ENCODE data around the gene BCKDHA.
A peak's percentile ranks its signal among the peaks of the same experiment; 100 is the strongest.
"Not testable (repeated sequence)": the region's sequence is repeated elsewhere in the genome, so short reads cannot be mapped to it uniquely, and the experiment has no call there.

Gene BCKDHA

GRCh38 chr19:41366089-41366488 is 31.5 kb upstream of the BCKDHA start:
- no peak for DNase-seq (ENCODE audit: low read depth in 2 of 2)

- no peak for DNase-seq (ENCODE audit: low read depth in 2 of 2)
Measured at GRCh38 chr19:41367848-41368301, 29.7 kb upstream of the BCKDHA start.

GRCh38 chr19:41369769-41370168 is 27.8 kb upstream of the BCKDHA start:
- no peak for DNase-seq (ENCODE audit: low read depth in 2 of 2)

GRCh38 chr19:41371119-41371518 is 26.5 kb upstream of the BCKDHA start:
- DNase-seq (ENCODE audit: low read depth in 2 of 2), result not testable (repeated sequence)

- no peak for DNase-seq (ENCODE audit: low read depth in 2 of 2)
Measured at GRCh38 chr19:41371541-41371940, 26.1 kb upstream of the BCKDHA start.

- DNase-seq (ENCODE audit: low read depth in 2 of 2), result no peak
Measured at GRCh38 chr19:41372501-41372900, 25.1 kb upstream of the BCKDHA start.

GRCh38 chr19:41373993-41374392 is 23.6 kb upstream of the BCKDHA start:
- DNase-seq (ENCODE audit: low read depth in 2 of 2), result no peak

- DNase-seq (ENCODE audit: low read depth in 2 of 2), result no peak
Measured at GRCh38 chr19:41376241-41376997, 21.2 kb upstream of the BCKDHA start, which contains the start of gene TMEM91. TMEM91 (plus strand) TSS chr19:41376533; CDS start chr19:41378310, 1,777 bp downstream.

- peak; percentile 39 to 52 for DNase-seq (ENCODE audit: low read depth in 2 of 2)
Measured at GRCh38 chr19:41376998-41377365, 20.6 kb upstream of the BCKDHA start.

- no peak for DNase-seq (ENCODE audit: low read depth in 2 of 2)
Measured at GRCh38 chr19:41377977-41378709, 19.5 kb upstream of the BCKDHA start.

GRCh38 chr19:41381536-41381935 is 16.1 kb upstream of the BCKDHA start:
- not testable (repeated sequence) for DNase-seq (ENCODE audit: low read depth in 2 of 2)

GRCh38 chr19:41384351-41384750 is 13.3 kb upstream of the BCKDHA start:
- DNase-seq (ENCODE audit: low read depth in 2 of 2), result no peak

- no peak for DNase-seq (ENCODE audit: low read depth in 2 of 2)
Measured at GRCh38 chr19:41386442-41386841, 11.2 kb upstream of the BCKDHA start.

GRCh38 chr19:41391618-41392017 is 6.0 kb upstream of the BCKDHA start:
- DNase-seq (ENCODE audit: low read depth in 2 of 2), result no peak

GRCh38 chr19:41392775-41393174 is 4.8 kb upstream of the BCKDHA start:
- no peak for DNase-seq (ENCODE audit: low read depth in 2 of 2)

GRCh38 chr19:41395355-41395754 is 2.3 kb upstream of the BCKDHA start:
- DNase-seq (ENCODE audit: low read depth in 2 of 2), result no peak

GRCh38 chr19:41398050-41398418 is 416 bp downstream of the BCKDHA start:
- DNase-seq (ENCODE audit: low read depth in 2 of 2), result no peak

GRCh38 chr19:41398598-41398997 is 980 bp downstream of the BCKDHA start:
- no peak for DNase-seq (ENCODE audit: low read depth in 2 of 2)

GRCh38 chr19:41399091-41399490 is 1.5 kb downstream of the BCKDHA start:
- no peak for DNase-seq (ENCODE audit: low read depth in 2 of 2)

GRCh38 chr19:41399525-41399924 is 1.9 kb downstream of the BCKDHA start:
- DNase-seq (ENCODE audit: low read depth in 2 of 2), result no peak

- no peak for DNase-seq (ENCODE audit: low read depth in 2 of 2)
Measured at GRCh38 chr19:41401483-41401882, 3.9 kb downstream of the BCKDHA start.

- no peak for DNase-seq (ENCODE audit: low read depth in 2 of 2)
Measured at GRCh38 chr19:41402010-41402409, 4.4 kb downstream of the BCKDHA start.

Data from stimulated activated CD8-positive, alpha-beta memory T cell treated with anti-CD3 and anti-CD28 coated beads, Interleukin-7, amount 100 ng/mL, for 4 hours (primary cell).